HepG2 (cell line): ENCODE results near the gene SLC22A31. TPM values are rescaled to one million over a fixed set of nuclear protein-coding genes. Genes with fewer than 3 reads are reported as not detected.
A peak's percentile ranks its signal among the peaks of the same experiment; 100 is the strongest.

Experiments used
- HNRNPUL1 ChIP-seq: fragments of 200-400 bp; formaldehyde crosslinking; IDR thresholded peaks from 2 replicates; pipeline ENCODE4 v1.6.1; 2017; ENCODE audit warnings: low read depth, mild to moderate bottlenecking, low read length, moderate library complexity
- MEIS1 ChIP-seq: sonication (generic); formaldehyde crosslinking; IDR thresholded peaks from 2 replicates; pipeline ENCODE4 v1.9.0; 2021; ENCODE audit warnings: mild to moderate bottlenecking, missing genetic modification reagents, moderate library complexity, borderline replicate concordance
- MIER3 ChIP-seq: IDR thresholded peaks from 2 replicates; pipeline ENCODE4 v1.6.1; 2016; ENCODE audit warnings: missing compliant biosample characterization, borderline replicate concordance
- MXD4 ChIP-seq: IDR thresholded peaks from 2 replicates; pipeline ENCODE4 v1.6.1; 2016; ENCODE audit warnings: mild to moderate bottlenecking, missing biosample characterization, missing genetic modification reagents
- NFE2L1 ChIP-seq: sonication (generic); formaldehyde crosslinking; IDR thresholded peaks from 2 replicates; pipeline ENCODE4 v1.4.0; 2020; ENCODE audit warnings: missing genetic modification reagents, mild to moderate bottlenecking, borderline replicate concordance
- NKX3-1 ChIP-seq: sonication (generic); formaldehyde crosslinking; IDR thresholded peaks from 2 replicates; pipeline ENCODE4 v1.5.0; 2020; ENCODE audit warnings: missing genetic modification reagents
- NR3C1 ChIP-seq: sonication (generic); formaldehyde crosslinking; IDR thresholded peaks from 2 replicates; pipeline ENCODE4 v1.4.0; 2020; ENCODE audit warnings: missing genetic modification reagents
- PBX3 ChIP-seq: sonication (generic); formaldehyde crosslinking; IDR thresholded peaks from 2 replicates; pipeline ENCODE4 v1.8.1; 2023; ENCODE audit warnings: missing genetic modification reagents, inconsistent platforms, borderline replicate concordance
- PCBP2 ChIP-seq: fragments of 200-400 bp; formaldehyde crosslinking; optimal IDR thresholded peaks from 2 replicates; pipeline ENCODE3; 2018; ENCODE audit warnings: low read length, low read depth; ENCODE audit not compliant: poor library complexity, severe bottlenecking
- PHF21A ChIP-seq: sonication (generic); formaldehyde crosslinking; IDR thresholded peaks from 2 replicates; pipeline ENCODE4 v1.5.0; 2020; ENCODE audit warnings: mild to moderate bottlenecking, missing genetic modification reagents
- TBX3 ChIP-seq: fragments of 450-650 bp; IDR thresholded peaks from 2 replicates; pipeline ENCODE4 v1.6.1; 2017; ENCODE audit warnings: antibody characterized with exemption, mild to moderate bottlenecking, inconsistent platforms, borderline replicate concordance
- TOE1 ChIP-seq: sonication (generic); formaldehyde crosslinking; IDR thresholded peaks from 2 replicates; pipeline ENCODE4 v1.4.0; 2020; ENCODE audit warnings: mild to moderate bottlenecking, missing genetic modification reagents
- UBTF ChIP-seq: sonication (generic); formaldehyde crosslinking; IDR thresholded peaks from 2 replicates; pipeline ENCODE4 v1.4.0; 2020; ENCODE audit warnings: mild to moderate bottlenecking, missing genetic modification reagents
- ZBTB44 ChIP-seq: sonication (generic); formaldehyde crosslinking; IDR thresholded peaks from 2 replicates; pipeline ENCODE4 v1.4.0; 2020; ENCODE audit warnings: missing genetic modification reagents
- ZBTB46 ChIP-seq: sonication (generic); formaldehyde crosslinking; IDR thresholded peaks from 2 replicates; pipeline ENCODE4 v1.4.0; 2020; ENCODE audit warnings: mild to moderate bottlenecking, missing genetic modification reagents, borderline replicate concordance
- ZFP1 ChIP-seq: IDR thresholded peaks from 2 replicates; pipeline ENCODE4 v1.6.1; 2016
- ZFP36 ChIP-seq: fragments of 150-350 bp; IDR thresholded peaks from 2 replicates; pipeline ENCODE4 v1.6.1; 2018; ENCODE audit warnings: borderline replicate concordance, low read length, low read depth; ENCODE audit not compliant: partially characterized antibody
- ZNF264 ChIP-seq: sonication (generic); formaldehyde crosslinking; IDR thresholded peaks from 2 replicates; pipeline ENCODE4 v1.4.0; 2020; ENCODE audit warnings: missing genetic modification reagents
- ZNF331 ChIP-seq: sonication (generic); formaldehyde crosslinking; IDR thresholded peaks from 2 replicates; pipeline ENCODE4 v1.4.0; 2020; ENCODE audit warnings: missing genetic modification reagents
- ZNF367 ChIP-seq: sonication (generic); formaldehyde crosslinking; IDR thresholded peaks from 2 replicates; pipeline ENCODE4 v1.4.0; 2020; ENCODE audit warnings: missing genetic modification reagents, borderline replicate concordance
- ZNF572 ChIP-seq: sonication (generic); formaldehyde crosslinking; IDR thresholded peaks from 2 replicates; pipeline ENCODE4 v1.5.1; 2020; ENCODE audit warnings: mild to moderate bottlenecking, missing genetic modification reagents
- ZNF816 ChIP-seq: sonication (generic); formaldehyde crosslinking; IDR thresholded peaks from 2 replicates; pipeline ENCODE4 v1.8.0; 2022; ENCODE audit warnings: missing genetic modification reagents, mild to moderate bottlenecking, borderline replicate concordance
- polyA plus RNA-seq, 8 experiments: library from polyadenylated mRNA; depleted of rRNA in 3 of 8; stranded (reverse) in 7 of 8; unstranded in 1 of 8; fragments of >200 nt; fragmentation: Illumina TruSeq in 4 of 8; extraction: Trizol in 4 of 8; gene quantifications; 2 replicates each; pipeline versions ENCODE4 v1.2.1 to v1.2.3, GENCODE V29; 2011 to 2016; ENCODE audit warnings: low read depth in 4 of 8, missing spikeins in 1 of 8, mixed read lengths in 1 of 8; ENCODE audit not compliant: insufficient read depth in 1 of 8
- total RNA-seq, 5 experiments: library from RNA; depleted of rRNA; stranded (reverse); fragments of >200 nt; fragmentation: Illumina TruSeq; extraction: Trizol; gene quantifications; 2 replicates each; pipeline ENCODE4 v1.2.3, GENCODE V29; 2016; ENCODE audit warnings: low read depth in 1 of 5

The SLC22A31 gene
- total and polyA plus RNA-seq, 2 of the 13 experiments (the other 11 are each of a cell fraction or from before 2014, with no cell fraction given) = 67.3 to 83.3 TPM

GRCh38 chr16:89241187-89242007 lies 41.1 kb upstream of the SLC22A31 start (continued):
- TF ChIP-seq MXD4 (CRISPR knock-in tag) (no peak), NKX3-1 (CRISPR knock-in tag) (peak; percentile 82; the same call in 1 of the 2 replicates), PBX3 (CRISPR knock-in tag) (0 out of 2 replicates have a peak, but pooled peaks have one; percentile 40), ZNF367 (peak; percentile 79; the same call in 1 of the 2 replicates), NFE2L1 (peak; percentile 30; the same call in 1 of the 2 replicates), NR3C1 (CRISPR knock-in tag) (no peak), HNRNPUL1 (no peak), ZNF331 (peak; percentile 73; the same call in 1 of the 2 replicates), UBTF (peak; percentile 98), PHF21A (peak; percentile 23; the same call in 1 of the 2 replicates), ZNF816 (CRISPR knock-in tag) (no peak), ZBTB46 (CRISPR knock-in tag) (no peak), ZFP1 (CRISPR knock-in tag) (peak; percentile 70; the same call in 1 of the 2 replicates), MEIS1 (CRISPR knock-in tag) (0 out of 2 replicates have a peak, but pooled peaks have one; percentile 16), ZNF264 (CRISPR knock-in tag) (peak; percentile 82; the same call in 1 of the 2 replicates), TBX3 (no peak), TOE1 (CRISPR knock-in tag) (no peak), ZNF572 (CRISPR knock-in tag) (no peak), ZFP36 (no peak), MIER3 (CRISPR knock-in tag) (peak; percentile 71; the same call in 1 of the 2 replicates), ZBTB44 (CRISPR knock-in tag) (0 out of 2 replicates have a peak, but pooled peaks have one; percentile 64), PCBP2 (peak; percentile 47)
